CD14-positive monocyte (primary cell): ENCODE measurements around the gene THY1. TPM values are rescaled to one million over a fixed set of nuclear protein-coding genes. Genes with fewer than 3 reads are reported as not detected.

ENCODE experiments used
- DNase-seq, 3 donors: peaks; one replicate each; pipeline ENCODE4 v3.0.0-alpha.2; 2011 to 2022
- H2AFZ ChIP-seq: 2 replicates; pipeline ENCODE4 v1.6.0; 2012; ENCODE audit warnings: mild to moderate bottlenecking, low read depth, low read length, inconsistent platforms; ENCODE audit not compliant: insufficient read depth, poor library complexity, severe bottlenecking
- H3K27ac ChIP-seq, 2 donors: 1 replicate in 1 of 2; 2 replicates in 1 of 2; pipeline ENCODE4 v1.5.1; 2012 to 2013; ENCODE audit warnings: low read length in 2 of 2, control low read depth in 1 of 2, inconsistent platforms in 1 of 2, low read depth in 1 of 2, mild to moderate bottlenecking in 1 of 2
- H3K27me3 ChIP-seq, 2 donors: one replicate each; pipeline versions ENCODE4 v1.6.0 to v1.6.1; 2011 to 2013; ENCODE audit warnings: low read length in 2 of 2; ENCODE audit not compliant: control insufficient read depth in 2 of 2, insufficient read depth in 2 of 2
- H3K36me3 ChIP-seq, 2 donors: replicated peaks in 1 of 2; 1 replicate in 1 of 2; 2 replicates in 1 of 2; pipeline versions ENCODE4 v1.5.1 to v1.6.1; 2012 to 2013; ENCODE audit warnings: low read length in 2 of 2, control low read depth in 1 of 2, inconsistent platforms in 1 of 2, mild to moderate bottlenecking in 1 of 2; ENCODE audit not compliant: insufficient read depth in 2 of 2, control insufficient read depth in 1 of 2
- H3K4me1 ChIP-seq, 2 donors: 1 replicate in 1 of 2; 2 replicates in 1 of 2; pipeline versions ENCODE4 v1.5.1 to v1.6.1; 2012 to 2013; ENCODE audit warnings: low read length in 2 of 2, control low read depth in 1 of 2, inconsistent platforms in 1 of 2, mild to moderate bottlenecking in 1 of 2, moderate library complexity in 1 of 2; ENCODE audit not compliant: insufficient read depth in 2 of 2, control insufficient read depth in 1 of 2
- H3K4me2 ChIP-seq: replicated peaks from 2 replicates; pipeline ENCODE3; 2012; ENCODE audit warnings: low read length, moderate library complexity, mild to moderate bottlenecking; ENCODE audit not compliant: poor library complexity, severe bottlenecking; ENCODE audit errors: extremely low read depth
- H3K4me3 ChIP-seq, 3 experiments: fragments of 200-600 bp in 1 of 3; sonication (generic) in 1 of 3; replicated peaks in 1 of 3; 1 replicate in 2 of 3; 2 replicates in 1 of 3; pipeline ENCODE4 v1.5.1; 2011 to 2013; ENCODE audit warnings: low read length in 3 of 3, mild to moderate bottlenecking in 3 of 3, control low read depth in 2 of 3, low read depth in 2 of 3, inconsistent platforms in 1 of 3, moderate library complexity in 1 of 3
- H3K79me2 ChIP-seq: 2 replicates; pipeline ENCODE4 v1.6.0; 2012; ENCODE audit warnings: mild to moderate bottlenecking, control low read depth, inconsistent platforms, low read length, moderate library complexity; ENCODE audit not compliant: insufficient read depth
- H3K9ac ChIP-seq: 2 replicates; pipeline ENCODE4 v1.6.0; 2017; ENCODE audit warnings: low read length, mild to moderate bottlenecking; ENCODE audit not compliant: insufficient read depth, poor library complexity, severe bottlenecking
- H3K9me3 ChIP-seq, 2 donors: replicated peaks in 1 of 2; 1 replicate in 1 of 2; 2 replicates in 1 of 2; pipeline versions ENCODE4 v1.5.1 to v1.6.1; 2012 to 2013; ENCODE audit warnings: low read length in 2 of 2, control low read depth in 1 of 2; ENCODE audit not compliant: control insufficient read depth in 1 of 2, insufficient read depth in 1 of 2
- H4K20me1 ChIP-seq: 2 replicates; pipeline ENCODE4 v1.6.0; 2012; ENCODE audit warnings: mild to moderate bottlenecking, low read length, control low read depth, moderate library complexity; ENCODE audit not compliant: insufficient read depth
- H3K27ac Mint-ChIP-seq, 7 donors: one replicate each; pipeline ENCODE4 v1.8.0; 2020; ENCODE audit warnings: mild to moderate bottlenecking in 7 of 7, mixed read lengths in 7 of 7, moderate library complexity in 6 of 7, inconsistent platforms in 2 of 7
- H3K27me3 Mint-ChIP-seq, 3 donors: one replicate each; pipeline ENCODE4 v1.8.0; 2021 to 2022; ENCODE audit warnings: low read depth in 3 of 3, mild to moderate bottlenecking in 3 of 3, mixed read lengths in 3 of 3, moderate library complexity in 3 of 3, inconsistent platforms in 1 of 3
- H3K36me3 Mint-ChIP-seq, 2 donors: one replicate each; pipeline ENCODE4 v1.8.0; 2020; ENCODE audit warnings: mixed read lengths in 2 of 2, inconsistent platforms in 1 of 2, mild to moderate bottlenecking in 1 of 2
- H3K4me1 Mint-ChIP-seq: one replicate; pipeline ENCODE4 v1.8.0; 2020; ENCODE audit warnings: mild to moderate bottlenecking, mixed read lengths
- H3K4me3 Mint-ChIP-seq, 2 donors: one replicate each; pipeline ENCODE4 v1.8.0; 2020; ENCODE audit warnings: mild to moderate bottlenecking in 2 of 2, mixed read lengths in 2 of 2, moderate library complexity in 1 of 2
- H3K9me3 Mint-ChIP-seq, 7 donors: one replicate each; pipeline ENCODE4 v1.8.0; 2020 to 2022; ENCODE audit warnings: mixed read lengths in 7 of 7, mild to moderate bottlenecking in 6 of 7, moderate library complexity in 6 of 7, inconsistent platforms in 2 of 7
- WGBS: methylation state at CpG from one replicate; pipeline ENCODE4 v1.1.5; 2013; ENCODE audit warnings: missing lambda C conversion rate; ENCODE audit not compliant: insufficient coverage; 5-methylcytosine and 5-hydroxymethylcytosine counted together
- intact Hi-C, 2 donors: fragments of 100-400 bp; cut with micrococcal nuclease; formaldehyde crosslinking; loops; one replicate each; pipeline versions ENCODE4 v1.15.0 to v1.15.1; 2023
- polyA minus RNA-seq: library from RNA; depleted of rRNA, polyadenylated mRNA; stranded (reverse); fragments of >200 nt; gene quantifications from 2 replicates; pipeline ENCODE4 v1.2.3, GENCODE V29; 2012
- polyA plus RNA-seq, 3 donors: library from polyadenylated mRNA; depleted of rRNA in 1 of 3; unstranded in 2 of 3; stranded (reverse) in 1 of 3; fragments of 300-500 nt in 2 of 3; fragments of >200 nt in 1 of 3; fragmentation: Illumina TruSeq in 2 of 3; gene quantifications; 1 replicate in 2 of 3; 2 replicates in 1 of 3; pipeline ENCODE4 v1.2.3, GENCODE V29; 2012 to 2021
- total RNA-seq, 12 experiments: library from RNA in 1 of 12; stranded (reverse) in 1 of 12; fragments of 120-200 nt in 1 of 12; gene quantifications; one replicate each; pipeline ENCODE4 v1.2.4 and lab custom pipeline; 2013 to 2026; ENCODE audit warnings: mixed read lengths in 6 of 12, inconsistent platforms in 1 of 12
- TF ChIP-seq, protein P1 (sequence below): fragments of 200-600 bp; IDR thresholded peaks from one replicate; pipeline ENCODE4 v1.8.0; 2022; ENCODE audit warnings: antibody characterized with exemption, mild to moderate bottlenecking

THY1 gene
- total RNA-seq (2013), result 0.12 TPM
- polyA plus RNA-seq (not detected), polyA minus RNA-seq (not detected in 2 replicates), total RNA-seq (lab: John Stamatoyannopoulos, UW) (0 to 3.2 (median 0.08) reads per million in 11 experiments)

DNA sequence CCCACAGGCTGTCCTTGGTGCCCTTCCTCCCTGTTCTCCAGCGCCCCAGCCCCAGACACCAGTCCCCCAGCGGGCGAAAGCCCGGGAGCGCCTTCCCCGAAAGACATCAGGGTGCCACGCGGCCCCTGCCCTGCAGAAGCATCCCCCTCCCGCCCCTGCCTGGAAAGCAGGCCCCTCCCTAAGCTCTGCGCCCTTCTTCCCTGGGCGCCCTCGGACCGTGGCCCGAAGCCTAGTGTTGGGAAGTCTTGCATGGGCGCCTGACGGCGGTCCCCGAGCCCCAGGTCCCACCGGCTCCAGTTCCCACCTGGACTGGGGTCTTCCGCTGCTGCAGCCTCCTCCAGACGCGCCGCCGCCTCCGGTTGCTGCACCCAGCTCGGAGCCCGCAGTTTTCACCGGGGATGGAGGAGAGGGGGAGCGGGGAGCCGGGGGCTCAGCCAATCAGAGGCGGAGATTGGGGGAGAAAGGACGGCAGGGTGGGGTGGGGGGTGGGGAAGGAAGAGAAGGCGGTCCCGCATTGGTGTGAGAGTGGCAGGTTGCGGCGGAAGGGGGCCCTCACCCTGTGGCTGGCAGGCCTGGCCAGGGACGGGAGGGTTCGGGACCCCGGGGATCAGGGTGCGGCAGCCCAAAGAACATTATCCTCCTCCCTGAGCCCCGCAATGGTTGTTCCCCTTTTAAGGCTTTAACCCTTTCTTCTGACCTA is at the start of gene THY1:
TSS of gene THY1 (minus strand) at position 364 of the 700 bp plus-strand sequence. CDS start 2,267 bp downstream, outside the sequence.
- Histone ChIP-seq H3K9ac (no peak within 1 kb of the TSS), H3K4me3 (no peak within 1 kb of the TSS), H2AFZ (no peak within 1 kb of the TSS), H3K9me3 (peaks cover 0 to 11% of the 10 kb centered on the region in 2 donors), H4K20me1 (no peaks in the 10 kb centered on the region), H3K27me3 (peaks cover 22 to 50% of the 10 kb centered on the region in 2 donors), H3K79me2 (no peaks in the 10 kb centered on the region), H3K4me1 (no peaks in the 10 kb centered on the region), H3K4me2 (no peak within 1 kb of the TSS), H3K27ac (no peak within 1 kb of the TSS), H3K36me3 (no peaks in the 10 kb centered on the region)
- no peak for DNase-seq
- Mint-ChIP-seq H3K4me3 (peak within 1 kb of the TSS in 1 of 2 donors; percentile 81), H3K27me3 (peaks cover 48 to 62% (median 53%) of the 10 kb centered on the region in 3 donors), H3K27ac (no peak within 1 kb of the TSS), H3K4me1 (peaks cover 10% of the 10 kb centered on the region), H3K9me3 (peaks cover 0 to 10% (median 5%) of the 10 kb centered on the region in 7 donors), H3K36me3 (no peaks in the 10 kb centered on the region)
- TF ChIP-seq, protein P1, sequence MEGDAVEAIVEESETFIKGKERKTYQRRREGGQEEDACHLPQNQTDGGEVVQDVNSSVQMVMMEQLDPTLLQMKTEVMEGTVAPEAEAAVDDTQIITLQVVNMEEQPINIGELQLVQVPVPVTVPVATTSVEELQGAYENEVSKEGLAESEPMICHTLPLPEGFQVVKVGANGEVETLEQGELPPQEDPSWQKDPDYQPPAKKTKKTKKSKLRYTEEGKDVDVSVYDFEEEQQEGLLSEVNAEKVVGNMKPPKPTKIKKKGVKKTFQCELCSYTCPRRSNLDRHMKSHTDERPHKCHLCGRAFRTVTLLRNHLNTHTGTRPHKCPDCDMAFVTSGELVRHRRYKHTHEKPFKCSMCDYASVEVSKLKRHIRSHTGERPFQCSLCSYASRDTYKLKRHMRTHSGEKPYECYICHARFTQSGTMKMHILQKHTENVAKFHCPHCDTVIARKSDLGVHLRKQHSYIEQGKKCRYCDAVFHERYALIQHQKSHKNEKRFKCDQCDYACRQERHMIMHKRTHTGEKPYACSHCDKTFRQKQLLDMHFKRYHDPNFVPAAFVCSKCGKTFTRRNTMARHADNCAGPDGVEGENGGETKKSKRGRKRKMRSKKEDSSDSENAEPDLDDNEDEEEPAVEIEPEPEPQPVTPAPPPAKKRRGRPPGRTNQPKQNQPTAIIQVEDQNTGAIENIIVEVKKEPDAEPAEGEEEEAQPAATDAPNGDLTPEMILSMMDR, result no peak
- intact Hi-C loops, result no loop called here
- under 1% methylated on average over 25 of the region's 41 CpGs for WGBS

DNA sequence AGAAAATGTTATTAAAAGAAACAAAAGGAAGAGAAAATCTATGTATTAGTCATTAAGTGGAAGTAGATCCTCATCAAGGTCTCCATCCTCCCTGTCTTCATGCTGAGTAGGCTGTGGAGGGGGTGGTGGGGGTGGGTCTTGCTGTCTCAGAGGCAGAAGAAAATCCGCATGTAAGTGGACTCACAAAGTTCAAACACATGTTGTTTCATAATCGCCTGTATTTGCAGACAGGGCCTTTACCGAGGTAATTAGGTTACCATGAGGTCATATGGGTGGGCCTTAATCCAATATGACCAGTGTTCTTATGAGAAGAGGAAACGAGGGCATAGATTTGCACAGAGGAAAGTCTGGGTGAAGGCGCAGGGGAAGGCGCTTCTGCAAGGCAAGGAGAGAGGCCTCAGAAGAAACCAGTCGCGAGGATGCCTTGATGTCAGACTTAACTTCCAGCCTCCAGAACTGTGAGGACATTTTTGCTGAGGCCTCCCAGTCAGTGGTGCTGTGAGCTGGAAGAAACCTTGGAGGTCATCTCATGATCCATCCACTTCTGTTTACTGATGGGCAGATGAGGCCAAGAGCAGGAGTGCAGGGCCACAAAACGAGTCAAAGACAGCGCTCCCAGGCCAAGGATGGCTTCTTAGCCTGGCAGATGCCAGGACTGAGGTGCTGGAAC is 49.3 kb upstream of the THY1 start:
- Histone ChIP-seq H3K27me3 (peaks cover 0 to 4% of the 10 kb centered on the region in 2 donors), H3K9me3 (peaks cover 0 to 3% of the 10 kb centered on the region in 2 donors), H3K4me3 (no peak overlapping the region), H3K4me1 (no peaks in the 10 kb centered on the region), H3K79me2 (no peaks in the 10 kb centered on the region), H3K4me2 (no peak overlapping the region), H3K9ac (no peak overlapping the region), H3K36me3 (no peaks in the 10 kb centered on the region), H4K20me1 (no peaks in the 10 kb centered on the region), H2AFZ (no peak overlapping the region), H3K27ac (no peak overlapping the region)
- peaks cover 4% of the 10 kb centered on the region for H3K4me1 Mint-ChIP-seq
- TF ChIP-seq, protein P1, result no peak
- no peak overlapping the region for H3K27ac Mint-ChIP-seq
- peaks cover 7 to 29% (median 11%) of the 10 kb centered on the region in 3 donors for H3K27me3 Mint-ChIP-seq
- H3K9me3 Mint-ChIP-seq, result peaks cover 0 to 6% (median 2%) of the 10 kb centered on the region in 7 donors
- intact Hi-C loops, result loop anchor here in 1 of 2 donors (2.0 kb wide), 1 partner anchor 116 kb away; no protein-coding TSS in a partner anchor
- H3K4me3 Mint-ChIP-seq, result no peak overlapping the region
- no peak for DNase-seq
- WGBS, result 89% methylated on average over 10 of the region's 10 CpGs
- no peaks in the 10 kb centered on the region for H3K36me3 Mint-ChIP-seq
